Fibroblast of lung (primary cell): ENCODE measurements around the gene CAMKK1. TPM values are rescaled to one million over a fixed set of nuclear protein-coding genes. Genes with fewer than 3 reads are reported as not detected.

Source experiments
- DNase-seq, 2 donors: peaks; one replicate each; pipeline versions ENCODE4 v3.0.0 to v3.0.0-alpha.2; 2010; ENCODE audit warnings: low read depth in 2 of 2
- H2AFZ ChIP-seq: 2 replicates; pipeline ENCODE4 v1.5.1; 2012; ENCODE audit warnings: low read length, control low read depth, inconsistent platforms
- H3K27ac ChIP-seq: 2 replicates; pipeline ENCODE4 v1.5.1; 2011; ENCODE audit warnings: low read length, control low read depth; ENCODE audit not compliant: insufficient read depth
- H3K27me3 ChIP-seq: 2 replicates; pipeline ENCODE4 v1.5.1; 2011; ENCODE audit warnings: mild to moderate bottlenecking, low read length; ENCODE audit not compliant: control insufficient read depth, insufficient read depth
- H3K36me3 ChIP-seq: 2 replicates; pipeline ENCODE4 v1.5.1; 2011; ENCODE audit warnings: low read length; ENCODE audit not compliant: control insufficient read depth, insufficient read depth
- H3K4me1 ChIP-seq: 2 replicates; pipeline ENCODE4 v1.5.1; 2011; ENCODE audit warnings: low read length; ENCODE audit not compliant: control insufficient read depth, insufficient read depth; ENCODE audit errors: extremely low read depth
- H3K4me2 ChIP-seq: 2 replicates; pipeline ENCODE4 v1.5.1; 2011; ENCODE audit warnings: low read length, control low read depth; ENCODE audit not compliant: insufficient read depth; ENCODE audit errors: extremely low read depth
- H3K4me3 ChIP-seq, 4 experiments: fragments of 200-600 bp in 1 of 4; sonication (generic) in 1 of 4; replicated peaks in 1 of 4; 2 replicates each; pipeline ENCODE4 v1.5.1; 2011 to 2016; ENCODE audit warnings: low read length in 4 of 4, low read depth in 3 of 4, mild to moderate bottlenecking in 3 of 4, control low read depth in 2 of 4, inconsistent platforms in 1 of 4, mixed read lengths in 1 of 4; ENCODE audit not compliant: insufficient read depth in 1 of 4; ENCODE audit errors: control extremely low read depth in 1 of 4
- H3K79me2 ChIP-seq: 2 replicates; pipeline ENCODE4 v1.5.1; 2012; ENCODE audit warnings: mild to moderate bottlenecking, low read length, inconsistent platforms; ENCODE audit not compliant: control insufficient read depth, insufficient read depth
- H3K9ac ChIP-seq: 2 replicates; pipeline ENCODE4 v1.5.1; 2011; ENCODE audit warnings: mild to moderate bottlenecking, low read length, control low read depth; ENCODE audit not compliant: insufficient read depth
- H3K9me3 ChIP-seq: 2 replicates; pipeline ENCODE4 v1.5.1; 2012; ENCODE audit warnings: low read depth, low read length; ENCODE audit not compliant: control insufficient read depth, insufficient read depth
- H4K20me1 ChIP-seq: 2 replicates; pipeline ENCODE4 v1.5.1; 2011; ENCODE audit warnings: low read length; ENCODE audit not compliant: control insufficient read depth, insufficient read depth; ENCODE audit errors: extremely low read depth
- EZH2 ChIP-seq: IDR thresholded peaks from 2 replicates; pipeline ENCODE4 v1.5.1; 2012; ENCODE audit warnings: low read length, control low read depth, mild to moderate bottlenecking; ENCODE audit errors: missing control alignments
- polyA plus RNA-seq, 2 donors: library from polyadenylated mRNA; depleted of rRNA in 1 of 2; stranded (reverse) in 1 of 2; unstranded in 1 of 2; fragments of >200 nt; gene quantifications; 2 replicates each; pipeline ENCODE4 v1.2.1, GENCODE V29; 2011 to 2012; ENCODE audit warnings: missing spikeins in 1 of 2
- total RNA-seq: library from RNA; depleted of rRNA; stranded (reverse); fragments of >200 nt; gene quantifications from 2 replicates; pipeline ENCODE4 v1.2.1, GENCODE V29; 2014
- TF ChIP-seq, protein P1 (sequence below), 2 donors: IDR thresholded peaks in 1 of 2; conservative IDR thresholded peaks in 1 of 2; 1 replicate in 1 of 2; 2 replicates in 1 of 2; pipeline ENCODE4 v1.5.1; 2011 to 2012; ENCODE audit warnings: low read length in 2 of 2, control low read depth in 1 of 2, inconsistent platforms in 1 of 2, low read depth in 1 of 2, mild to moderate bottlenecking in 1 of 2

CAMKK1 gene
- total and polyA plus RNA-seq, 2 donors (not counting 1 experiment from before 2014, with no cell fraction given) = 0.41 to 2.5 TPM

GRCh38 chr17:3873862-3874261, 19.0 kb downstream of the CAMKK1 start:
- no peaks in the 10 kb centered on the region for H3K79me2 ChIP-seq
- no peak overlapping the region for H3K9ac ChIP-seq
- H3K4me3 ChIP-seq = no peak overlapping the region
- no peaks in the 10 kb centered on the region for H3K27me3 ChIP-seq
- H4K20me1 ChIP-seq = no peaks in the 10 kb centered on the region
- no peaks in the 10 kb centered on the region for H3K9me3 ChIP-seq
- TF ChIP-seq, protein P1, sequence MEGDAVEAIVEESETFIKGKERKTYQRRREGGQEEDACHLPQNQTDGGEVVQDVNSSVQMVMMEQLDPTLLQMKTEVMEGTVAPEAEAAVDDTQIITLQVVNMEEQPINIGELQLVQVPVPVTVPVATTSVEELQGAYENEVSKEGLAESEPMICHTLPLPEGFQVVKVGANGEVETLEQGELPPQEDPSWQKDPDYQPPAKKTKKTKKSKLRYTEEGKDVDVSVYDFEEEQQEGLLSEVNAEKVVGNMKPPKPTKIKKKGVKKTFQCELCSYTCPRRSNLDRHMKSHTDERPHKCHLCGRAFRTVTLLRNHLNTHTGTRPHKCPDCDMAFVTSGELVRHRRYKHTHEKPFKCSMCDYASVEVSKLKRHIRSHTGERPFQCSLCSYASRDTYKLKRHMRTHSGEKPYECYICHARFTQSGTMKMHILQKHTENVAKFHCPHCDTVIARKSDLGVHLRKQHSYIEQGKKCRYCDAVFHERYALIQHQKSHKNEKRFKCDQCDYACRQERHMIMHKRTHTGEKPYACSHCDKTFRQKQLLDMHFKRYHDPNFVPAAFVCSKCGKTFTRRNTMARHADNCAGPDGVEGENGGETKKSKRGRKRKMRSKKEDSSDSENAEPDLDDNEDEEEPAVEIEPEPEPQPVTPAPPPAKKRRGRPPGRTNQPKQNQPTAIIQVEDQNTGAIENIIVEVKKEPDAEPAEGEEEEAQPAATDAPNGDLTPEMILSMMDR (conservative IDR thresholded peaks at IDR 0.05 in 1 of 2, IDR thresholded peaks at IDR 0.05 in 1 of 2; ENCODE audit: low read depth in 1 of 2, low read length in 2 of 2) = no peak
- TF ChIP-seq EZH2 = no peak
- no peaks in the 10 kb centered on the region for H3K4me1 ChIP-seq
- no peak overlapping the region for H3K4me2 ChIP-seq
- DNase-seq = no peak
- no peak overlapping the region for H2AFZ ChIP-seq
- H3K27ac ChIP-seq = no peak overlapping the region
- no peaks in the 10 kb centered on the region for H3K36me3 ChIP-seq

- Histone ChIP-seq H3K9ac (no peak overlapping the region), H4K20me1 (no peaks in the 10 kb centered on the region), H3K4me1 (no peaks in the 10 kb centered on the region), H3K27me3 (no peaks in the 10 kb centered on the region), H3K79me2 (no peaks in the 10 kb centered on the region), H3K4me3 (no peak overlapping the region), H2AFZ (no peak overlapping the region), H3K9me3 (no peaks in the 10 kb centered on the region), H3K36me3 (no peaks in the 10 kb centered on the region), H3K27ac (no peak overlapping the region), H3K4me2 (no peak overlapping the region)
- DNase-seq = peak; percentile 43 to 46
- TF ChIP-seq, protein P1 (conservative IDR thresholded peaks at IDR 0.05 in 1 of 2, IDR thresholded peaks at IDR 0.05 in 1 of 2; ENCODE audit: low read depth in 1 of 2, low read length in 2 of 2) = no peak
- TF ChIP-seq EZH2 = no peak
Measured at GRCh38 chr17:3870871-3871306, 22.0 kb downstream of the CAMKK1 start.

DNA sequence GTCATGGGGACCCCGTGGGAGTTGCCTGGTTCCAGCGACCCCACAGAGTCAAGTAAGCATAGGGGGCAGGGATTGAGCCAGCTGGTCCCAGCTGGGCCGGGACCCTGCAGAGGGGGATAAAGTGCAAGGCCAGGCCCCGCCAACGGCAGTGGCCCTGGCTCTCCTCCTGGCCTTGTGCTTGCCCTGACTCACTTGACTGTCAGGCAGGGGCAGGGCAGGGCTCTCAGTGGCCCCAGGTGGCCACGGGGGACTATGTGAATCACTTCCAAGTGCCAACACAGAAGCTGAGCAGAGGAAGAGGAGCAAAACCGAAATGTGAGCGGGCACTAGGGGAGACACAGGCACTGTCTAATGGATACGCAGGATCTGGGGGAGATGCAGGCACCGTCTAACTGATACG, 25.2 kb downstream of the CAMKK1 start:
- no peak overlapping the region for H3K9ac ChIP-seq
- no peak overlapping the region for H3K4me3 ChIP-seq
- no peaks in the 10 kb centered on the region for H4K20me1 ChIP-seq
- H3K79me2 ChIP-seq = no peaks in the 10 kb centered on the region
- no peaks in the 10 kb centered on the region for H3K27me3 ChIP-seq
- H3K4me1 ChIP-seq = peaks cover 2% of the 10 kb centered on the region
- H3K27ac ChIP-seq = no peak overlapping the region
- TF ChIP-seq, protein P1 (conservative IDR thresholded peaks at IDR 0.05 in 1 of 2, IDR thresholded peaks at IDR 0.05 in 1 of 2; ENCODE audit: low read depth in 1 of 2, low read length in 2 of 2) = no peak
- TF ChIP-seq EZH2 = no peak
- no peak overlapping the region for H2AFZ ChIP-seq
- H3K36me3 ChIP-seq = no peaks in the 10 kb centered on the region
- DNase-seq = no peak
- no peaks in the 10 kb centered on the region for H3K9me3 ChIP-seq
- H3K4me2 ChIP-seq = no peak overlapping the region
